IMR-90 (cell line): ENCODE measurements around the gene MAGI1. TPM values are rescaled to one million over a fixed set of nuclear protein-coding genes. Genes with fewer than 3 reads are reported as not detected.

Experiments used
- ATAC-seq: fragments of 200-7000 bp; cut with Tn5 transposase; 2 replicates; pipeline ENCODE4 v1.9.1; 2020; ENCODE audit warnings: low read depth, mild to moderate bottlenecking, moderate library complexity
- BruUV-seq: library from RNA; stranded (reverse); fragments of 400-500 nt; replicated peaks from 2 replicates; lab custom pipeline; 2021; lab: Mats Ljungman, UMichigan
- CTCF ChIA-PET: fragments of 300-600 bp; formaldehyde crosslinking; extraction: SDS; loops from one replicate; lab custom pipeline; 2021; ENCODE audit warnings: antibody characterized with exemption; lab: Yijun Ruan, JAX
- POLR2A ChIA-PET: fragments of 300-600 bp; sonication (Branson Sonifier 250); formaldehyde crosslinking; loops from one replicate; lab custom pipeline; 2022; ENCODE audit warnings: antibody characterized with exemption; ENCODE audit not compliant: unreplicated experiment; lab: Charles Lee
- DNase-seq: peaks from one replicate; pipeline ENCODE4 v3.0.0; 2013
- H2AFZ ChIP-seq: replicated peaks from 2 replicates; pipeline ENCODE3; 2013; ENCODE audit warnings: low read length, mild to moderate bottlenecking; ENCODE audit not compliant: poor library complexity
- H2AK5ac ChIP-seq: 2 replicates; pipeline ENCODE4 v1.6.1; 2013; ENCODE audit warnings: low read depth, low read length, inconsistent platforms
- H2AK9ac ChIP-seq: replicated peaks from 2 replicates; pipeline ENCODE3; 2013; ENCODE audit warnings: mild to moderate bottlenecking, low read depth, low read length, moderate library complexity; ENCODE audit not compliant: poor library complexity
- H2BK120ac ChIP-seq: 2 replicates; pipeline ENCODE4 v1.6.1; 2013; ENCODE audit warnings: low read depth, low read length, inconsistent platforms
- H2BK15ac ChIP-seq: 3 replicates; pipeline ENCODE4 v1.6.1; 2013; ENCODE audit warnings: low read depth, low read length, inconsistent platforms
- H2BK20ac ChIP-seq: 2 replicates; pipeline ENCODE4 v1.6.1; 2013; ENCODE audit warnings: low read depth, mild to moderate bottlenecking, inconsistent platforms, low read length, moderate library complexity
- H2BK5ac ChIP-seq: 2 replicates; pipeline ENCODE4 v1.6.1; 2013; ENCODE audit warnings: mild to moderate bottlenecking, low read depth, low read length, inconsistent platforms; ENCODE audit not compliant: poor library complexity, severe bottlenecking
- H3K14ac ChIP-seq: replicated peaks from 2 replicates; pipeline ENCODE4 v1.6.1; 2013; ENCODE audit warnings: low read depth, low read length, inconsistent platforms
- H3K18ac ChIP-seq: 2 replicates; pipeline ENCODE4 v1.6.1; 2013; ENCODE audit warnings: low read depth, low read length, control low read depth
- H3K23ac ChIP-seq: 2 replicates; pipeline ENCODE4 v1.6.1; 2013; ENCODE audit warnings: low read depth, low read length, inconsistent platforms
- H3K27ac ChIP-seq: 2 replicates; pipeline ENCODE4 v1.5.1; 2013; ENCODE audit warnings: mild to moderate bottlenecking, control low read depth, low read length; ENCODE audit not compliant: insufficient read depth
- H3K27me3 ChIP-seq: 2 replicates; pipeline ENCODE4 v1.6.1; 2013; ENCODE audit warnings: low read length; ENCODE audit not compliant: control insufficient read depth, insufficient read depth
- H3K36me3 ChIP-seq: 2 replicates; pipeline ENCODE4 v1.6.1; 2013; ENCODE audit warnings: low read length, mixed read lengths; ENCODE audit not compliant: control insufficient read depth, insufficient read depth
- H3K4ac ChIP-seq: 2 replicates; pipeline ENCODE4 v1.6.1; 2013; ENCODE audit warnings: low read depth, low read length, inconsistent platforms
- H3K4me1 ChIP-seq: 2 replicates; pipeline ENCODE4 v1.6.1; 2013; ENCODE audit warnings: low read length, mixed read lengths; ENCODE audit not compliant: control insufficient read depth, insufficient read depth
- H3K4me2 ChIP-seq: 2 replicates; pipeline ENCODE4 v1.6.1; 2013; ENCODE audit warnings: low read depth, mild to moderate bottlenecking, control low read depth, low read length, moderate library complexity
- H3K4me3 ChIP-seq: 2 replicates; pipeline ENCODE4 v1.5.1; 2013; ENCODE audit warnings: low read depth, mild to moderate bottlenecking, control low read depth, low read length, moderate library complexity; ENCODE audit not compliant: insufficient read depth
- H3K56ac ChIP-seq: 2 replicates; pipeline ENCODE4 v1.6.1; 2013; ENCODE audit warnings: low read length, inconsistent platforms; ENCODE audit not compliant: insufficient read depth; ENCODE audit errors: extremely low read depth
- H3K79me1 ChIP-seq, 2 experiments: 2 replicates each; pipeline ENCODE4 v1.6.1; 2013; ENCODE audit warnings: low read length in 2 of 2, inconsistent platforms in 1 of 2, low read depth in 1 of 2
- H3K9ac ChIP-seq: 2 replicates; pipeline ENCODE4 v1.6.1; 2013; ENCODE audit warnings: low read depth, low read length, control low read depth
- H3K9me1 ChIP-seq: 2 replicates; pipeline ENCODE4 v1.6.1; 2013; ENCODE audit warnings: low read length, inconsistent platforms; ENCODE audit not compliant: insufficient read depth
- H3K9me3 ChIP-seq: 2 replicates; pipeline ENCODE4 v1.6.1; 2013; ENCODE audit warnings: low read length; ENCODE audit not compliant: control insufficient read depth, insufficient read depth
- H4K20me1 ChIP-seq: 2 replicates; pipeline ENCODE4 v1.6.1; 2013; ENCODE audit warnings: low read length, inconsistent platforms; ENCODE audit not compliant: insufficient read depth
- H4K5ac ChIP-seq: 2 replicates; pipeline ENCODE4 v1.6.1; 2013; ENCODE audit warnings: mild to moderate bottlenecking, low read depth, low read length, control low read depth
- H4K8ac ChIP-seq, 2 experiments: 2 replicates each; pipeline ENCODE4 v1.6.1; 2013; ENCODE audit warnings: low read depth in 2 of 2, low read length in 2 of 2, control low read depth in 1 of 2, inconsistent platforms in 1 of 2
- H4K91ac ChIP-seq: 2 replicates; pipeline ENCODE4 v1.6.1; 2013; ENCODE audit warnings: low read depth, low read length, inconsistent platforms; ENCODE audit not compliant: insufficient read depth
- BHLHE40 ChIP-seq: fragments of 150-350 bp; IDR thresholded peaks from 2 replicates; pipeline ENCODE4 v1.6.1; 2016; ENCODE audit warnings: mild to moderate bottlenecking, low read depth, low read length
- CHD1 ChIP-seq: IDR thresholded peaks from 2 replicates; pipeline ENCODE4 v1.6.1; 2012; ENCODE audit warnings: low read depth, low read length, improper control_type of control experiment
- CTCF ChIP-seq: conservative IDR thresholded peaks from 2 replicates; pipeline ENCODE4 v1.5.1; 2012; ENCODE audit warnings: mild to moderate bottlenecking, low read depth, low read length, improper control_type of control experiment
- ELK1 ChIP-seq: fragments of 150-350 bp; IDR thresholded peaks from 2 replicates; pipeline ENCODE4 v1.6.1; 2016; ENCODE audit warnings: low read depth, mild to moderate bottlenecking, low read length, moderate library complexity, borderline replicate concordance
- MAFK ChIP-seq: IDR thresholded peaks from 2 replicates; pipeline ENCODE4 v1.6.1; 2012; ENCODE audit warnings: low read depth, low read length, improper control_type of control experiment
- USF2 ChIP-seq: fragments of 150-350 bp; IDR thresholded peaks from 2 replicates; pipeline ENCODE4 v1.6.1; 2017; ENCODE audit warnings: mild to moderate bottlenecking, antibody characterized with exemption, low read length, low read depth
- WGBS, 2 experiments: methylation state at CpG; one replicate each; pipeline versions ENCODE4 v1.1.5 to v1.1.7; 2013; ENCODE audit warnings: missing lambda C conversion rate in 2 of 2; ENCODE audit not compliant: insufficient read length in 1 of 2; ENCODE audit errors: extremely low coverage in 2 of 2; 5-methylcytosine and 5-hydroxymethylcytosine counted together
- dilution Hi-C: fragments of 300-500 bp; cut with HindIII; formaldehyde crosslinking; loops from one replicate; pipeline ENCODE4 v1.14.3; 2018; ENCODE audit warnings: low sequenced_read_pairs; ENCODE audit not compliant: unreplicated experiment
- in situ Hi-C: fragments of 300-500 bp; cut with MboI; formaldehyde crosslinking; loops from 3 replicates; pipeline ENCODE4 v1.14.3; 2019; ENCODE audit warnings: low sequenced_read_pairs, inconsistent platforms, mixed read lengths
- intact Hi-C: fragments of 100-400 bp; cut with micrococcal nuclease; formaldehyde crosslinking; loops from 2 replicates; pipeline ENCODE4 v1.10.0; 2022
- polyA plus RNA-seq, 3 experiments: library from polyadenylated mRNA; depleted of rRNA; stranded (reverse); fragments of >200 nt; gene quantifications; 2 replicates each; pipeline ENCODE4 v1.2.3, GENCODE V29; 2012; ENCODE audit warnings: low replicate concordance in 1 of 3
- total RNA-seq: library from RNA; depleted of rRNA; stranded (reverse); fragments of >200 nt; gene quantifications from 2 replicates; pipeline ENCODE4 v1.2.3, GENCODE V29; 2012

The MAGI1 gene
- total and polyA plus RNA-seq, 2 of the 4 experiments (the other 2 are of a cell fraction) = 14.5 to 24.2 TPM

GRCh38 chr3:65538101-65538500 is 500.6 kb downstream of the MAGI1 start:
- peaks cover 25 to 44% of the 10 kb centered on the region in 2 experiments for H3K79me1 ChIP-seq
- no TSS peak for BruUV-seq
- H2BK20ac ChIP-seq = no peak overlapping the region
- H3K4me2 ChIP-seq = peak overlapping the region; percentile 4; the same call in 1 of the 2 replicates
- ATAC-seq (peak; percentile 81), DNase-seq (peak; percentile 43)
- no peak overlapping the region for H3K18ac ChIP-seq
- ChIA-PET POLR2A (no interaction called here), CTCF (no interaction called here)
- no peak overlapping the region for H3K4me3 ChIP-seq
- no peak overlapping the region for H3K9ac ChIP-seq
- H2AK9ac ChIP-seq = no peak overlapping the region
- no peak overlapping the region for H2BK15ac ChIP-seq
- H2BK120ac ChIP-seq = no peak overlapping the region
- H3K27ac ChIP-seq = no peak overlapping the region
- WGBS, 2 experiments = no CpG with 5 or more reads among the region's 1 CpG
- intact Hi-C loops = no loop called here
- in situ Hi-C loops = no loop called here
- no peak overlapping the region for H3K4ac ChIP-seq
- H4K5ac ChIP-seq = no peak overlapping the region
- no peak overlapping the region for H2AFZ ChIP-seq
- no peaks in the 10 kb centered on the region for H3K27me3 ChIP-seq
- H2AK5ac ChIP-seq = no peak overlapping the region
- peaks cover 10% of the 10 kb centered on the region; the same call in 1 of the 2 replicates for H4K20me1 ChIP-seq
- no peak for TF ChIP-seq CHD1
- no peak for TF ChIP-seq USF2
- TF ChIP-seq BHLHE40 = no peak
- no peak for TF ChIP-seq MAFK
- no peak for TF ChIP-seq CTCF
- no peak for TF ChIP-seq ELK1
- no peaks in the 10 kb centered on the region for H3K9me3 ChIP-seq
- no peak overlapping the region for H3K14ac ChIP-seq
- H3K9me1 ChIP-seq = peaks cover 6% of the 10 kb centered on the region; the same call in 1 of the 2 replicates
- H4K8ac ChIP-seq = no peak overlapping the region
- dilution Hi-C loops = no loop called here
- peaks cover 5% of the 10 kb centered on the region; the same call in 1 of the 2 replicates for H3K4me1 ChIP-seq
- no peaks in the 10 kb centered on the region for H3K36me3 ChIP-seq
- no peak overlapping the region for H4K91ac ChIP-seq
- H3K23ac ChIP-seq = no peak overlapping the region
- no peak overlapping the region for H3K56ac ChIP-seq
- no peak overlapping the region for H2BK5ac ChIP-seq
